HL-60 (cell line): ENCODE results near the gene TIMMDC1.
"Not testable (repeated sequence)": the region's sequence is repeated elsewhere in the genome, so short reads cannot be mapped to it uniquely, and the experiment has no call there.

Experiments
- DNase-seq, 2 experiments: peaks; one replicate each; pipeline ENCODE4 v3.0.0-alpha.2; 2010 to 2020; ENCODE audit warnings: low read depth in 1 of 2, low spot score in 1 of 2
- H3K27ac ChIP-seq: fragments of 250-450 bp; sonication (Bioruptor Pico); replicated peaks from 2 replicates; pipeline ENCODE4 v1.5.1; 2020; ENCODE audit warnings: mild to moderate bottlenecking, moderate library complexity
- H3K27me3 ChIP-seq: fragments of 250-450 bp; sonication (Bioruptor Pico); 2 replicates; pipeline ENCODE4 v1.5.1; 2021; ENCODE audit warnings: mild to moderate bottlenecking, moderate library complexity; ENCODE audit not compliant: insufficient read depth, poor library complexity, severe bottlenecking
- H3K4me3 ChIP-seq: replicated peaks from 2 replicates; pipeline ENCODE4 v1.5.1; 2011; ENCODE audit warnings: mild to moderate bottlenecking, control low read depth, low read length; ENCODE audit not compliant: insufficient read depth
- CTCF ChIP-seq: IDR thresholded peaks from one replicate; pipeline ENCODE4 v1.5.1; 2011; ENCODE audit warnings: low read length, control low read depth, inconsistent platforms; ENCODE audit not compliant: insufficient read depth
- GABPA ChIP-seq: IDR thresholded peaks from 2 replicates; pipeline ENCODE4 v1.6.1; 2012; ENCODE audit warnings: low read depth
- POLR2AphosphoS5 ChIP-seq: IDR thresholded peaks from 2 replicates; pipeline ENCODE4 v1.6.1; 2012; ENCODE audit warnings: low read depth
- REST ChIP-seq: IDR thresholded peaks from 2 replicates; pipeline ENCODE4 v1.6.1; 2012; ENCODE audit warnings: low read depth; ENCODE audit not compliant: insufficient replicate concordance
- SPI1 ChIP-seq: IDR thresholded peaks from 2 replicates; pipeline ENCODE4 v1.6.1; 2012; ENCODE audit warnings: low read depth, mild to moderate bottlenecking, borderline replicate concordance

The TIMMDC1 gene

GRCh38 chr3:119562307-119562961 is 64.1 kb downstream of the TIMMDC1 start:
- Histone ChIP-seq H3K4me3 (no peak overlapping the region), H3K27me3 (no peaks in the 10 kb centered on the region), H3K27ac (no peak overlapping the region)
- peak; percentile 56 to 71 for DNase-seq
- no peak for TF ChIP-seq REST
- TF ChIP-seq GABPA, result no peak

GRCh38 chr3:119563334-119563733 is 65.0 kb downstream of the TIMMDC1 start:
- not testable (repeated sequence) for H3K27me3 ChIP-seq, H3K27ac ChIP-seq, DNase-seq, H3K4me3 ChIP-seq

GRCh38 chr3:119569156-119569555 is 70.8 kb downstream of the TIMMDC1 start:
- H3K27me3 ChIP-seq, result no peaks in the 10 kb centered on the region
- no peak for DNase-seq
- TF ChIP-seq REST (no peak), SPI1 (no peak), CTCF (no peak), GABPA (no peak), POLR2AphosphoS5 (no peak)
- no peak overlapping the region for H3K4me3 ChIP-seq
- H3K27ac ChIP-seq, result no peak overlapping the region

- no peak for TF ChIP-seq CTCF
- no peak for TF ChIP-seq POLR2AphosphoS5
- TF ChIP-seq SPI1, result no peak
- no peak for TF ChIP-seq REST
- TF ChIP-seq GABPA, result no peak
- H3K4me3 ChIP-seq, result no peak overlapping the region
- DNase-seq, result peak in 1 of 2 experiments; percentile 25
- no peak overlapping the region for H3K27ac ChIP-seq
- no peaks in the 10 kb centered on the region for H3K27me3 ChIP-seq
These were observed 71.9 kb downstream of the TIMMDC1 start for GRCh38 chr3:119570229-119570628.
